Gastroesophageal sphincter (tissue), 4 donors: ENCODE results near the gene PTCRA. TPM values are rescaled to one million over a fixed set of nuclear protein-coding genes. Genes with fewer than 3 reads are reported as not detected.
"Not testable (repeated sequence)": the region's sequence is repeated elsewhere in the genome, so short reads cannot be mapped to it uniquely, and the experiment has no call there.

Experiments used
- ATAC-seq: fragments of 150-250 bp; one replicate; pipeline ENCODE4 v1.9.1; 2016; ENCODE audit warnings: mild to moderate bottlenecking, moderate library complexity
- H3K27ac ChIP-seq, 4 donors: fragments of 200-600 bp; sonication (generic) in 3 of 4; 1 replicate in 3 of 4; 2 replicates in 1 of 4; pipeline ENCODE4 v1.5.1; 2016 to 2019
- H3K27me3 ChIP-seq: fragments of 200-600 bp; sonication (generic); one replicate; pipeline ENCODE4 v1.5.1; 2019
- H3K36me3 ChIP-seq, 2 donors: fragments of 200-600 bp; sonication (generic); one replicate each; pipeline ENCODE4 v1.5.1; 2019; ENCODE audit warnings: control low read depth in 1 of 2
- H3K4me1 ChIP-seq, 3 donors: fragments of 200-600 bp; sonication (generic); 1 replicate in 2 of 3; 2 replicates in 1 of 3; pipeline ENCODE4 v1.5.1; 2016 to 2019; ENCODE audit warnings: control low read depth in 2 of 3
- H3K4me3 ChIP-seq, 2 donors: fragments of 200-600 bp; sonication (generic); one replicate each; pipeline ENCODE4 v1.5.1; 2019; ENCODE audit warnings: mild to moderate bottlenecking in 1 of 2, moderate library complexity in 1 of 2
- H3K9me3 ChIP-seq, 3 donors: fragments of 200-600 bp; sonication (generic); one replicate each; pipeline ENCODE4 v1.5.1; 2017 to 2019; ENCODE audit warnings: control low read depth in 2 of 3
- EP300 ChIP-seq: sonication (generic); formaldehyde crosslinking; IDR thresholded peaks from one replicate; pipeline ENCODE4 v1.6.1; 2017; ENCODE audit warnings: antibody characterized with exemption, mild to moderate bottlenecking
- POLR2A ChIP-seq, 2 donors: fragments of 450-650 bp; IDR thresholded peaks; one replicate each; pipeline ENCODE4 v1.6.1; 2017; ENCODE audit warnings: antibody characterized with exemption in 2 of 2, mild to moderate bottlenecking in 2 of 2, moderate library complexity in 1 of 2
- POLR2AphosphoS5 ChIP-seq: sonication (generic); formaldehyde crosslinking; IDR thresholded peaks from one replicate; pipeline ENCODE4 v1.6.1; 2017; ENCODE audit warnings: antibody characterized with exemption
- WGBS, 2 donors: methylation state at CpG; one replicate each; pipeline ENCODE4 v1.1.5; 2018; ENCODE audit warnings: low coverage in 1 of 2; 5-methylcytosine and 5-hydroxymethylcytosine counted together
- total RNA-seq, 4 donors: library from RNA; depleted of rRNA; stranded (reverse); fragments of >200 nt; gene quantifications; one replicate each; pipeline ENCODE4 v1.1.0, GENCODE V29; 2016
- TF ChIP-seq, protein P1 (sequence below), 4 experiments: fragments of 200-600 bp in 2 of 4; fragments of 450-650 bp in 2 of 4; sonication (generic) in 1 of 4; IDR thresholded peaks; one replicate each; pipeline ENCODE4 v1.5.1; 2017 to 2019; ENCODE audit warnings: antibody characterized with exemption in 4 of 4, mild to moderate bottlenecking in 2 of 4, moderate library complexity in 2 of 4

PTCRA gene
- total RNA-seq, 4 donors from 2014 or later, result not detected

DNA sequence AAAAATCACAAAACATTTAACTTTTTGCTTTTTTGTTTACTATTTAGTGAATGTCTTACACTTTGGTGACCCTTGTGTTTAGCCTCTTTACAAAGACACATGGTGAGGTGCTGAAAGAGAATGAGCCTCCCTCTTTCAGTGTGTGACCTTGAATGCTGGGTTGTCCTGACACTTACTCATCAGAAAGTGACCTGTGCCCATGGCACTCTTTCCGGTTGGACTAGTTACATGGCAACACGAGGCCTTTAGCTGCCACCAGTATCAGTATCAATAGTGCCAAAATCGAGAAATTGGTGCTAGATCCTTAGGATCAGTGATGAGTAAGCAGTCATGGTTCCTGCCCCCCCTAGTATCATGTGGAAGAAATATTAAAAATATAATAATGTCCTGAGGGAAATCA, 38.2 kb upstream of the PTCRA start:
- Histone ChIP-seq H3K36me3 (peaks cover 0 to 12% of the 10 kb centered on the region in 2 donors), H3K4me3 (no peak overlapping the region), H3K9me3 (no peaks in the 10 kb centered on the region), H3K4me1 (peaks cover 0 to 41% (median 10%) of the 10 kb centered on the region in 3 donors), H3K27me3 (no peaks in the 10 kb centered on the region), H3K27ac (peak overlapping the region in 1 of 4 donors; percentile 25)
- ATAC-seq, result no peak
- TF ChIP-seq, protein P1, sequence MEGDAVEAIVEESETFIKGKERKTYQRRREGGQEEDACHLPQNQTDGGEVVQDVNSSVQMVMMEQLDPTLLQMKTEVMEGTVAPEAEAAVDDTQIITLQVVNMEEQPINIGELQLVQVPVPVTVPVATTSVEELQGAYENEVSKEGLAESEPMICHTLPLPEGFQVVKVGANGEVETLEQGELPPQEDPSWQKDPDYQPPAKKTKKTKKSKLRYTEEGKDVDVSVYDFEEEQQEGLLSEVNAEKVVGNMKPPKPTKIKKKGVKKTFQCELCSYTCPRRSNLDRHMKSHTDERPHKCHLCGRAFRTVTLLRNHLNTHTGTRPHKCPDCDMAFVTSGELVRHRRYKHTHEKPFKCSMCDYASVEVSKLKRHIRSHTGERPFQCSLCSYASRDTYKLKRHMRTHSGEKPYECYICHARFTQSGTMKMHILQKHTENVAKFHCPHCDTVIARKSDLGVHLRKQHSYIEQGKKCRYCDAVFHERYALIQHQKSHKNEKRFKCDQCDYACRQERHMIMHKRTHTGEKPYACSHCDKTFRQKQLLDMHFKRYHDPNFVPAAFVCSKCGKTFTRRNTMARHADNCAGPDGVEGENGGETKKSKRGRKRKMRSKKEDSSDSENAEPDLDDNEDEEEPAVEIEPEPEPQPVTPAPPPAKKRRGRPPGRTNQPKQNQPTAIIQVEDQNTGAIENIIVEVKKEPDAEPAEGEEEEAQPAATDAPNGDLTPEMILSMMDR (IDR thresholded peaks at IDR 0.05), result no peak
- TF ChIP-seq EP300, result no peak
- TF ChIP-seq POLR2A (IDR thresholded peaks at IDR 0.05), result no peak
- no peak for TF ChIP-seq POLR2AphosphoS5
- WGBS, 2 donors, result 61 to 71% methylated on average over 3 of the region's 3 CpGs

GRCh38 chr6:42879372-42880239, 36.2 kb upstream of the PTCRA start, which contains the start of gene RPL7L1:
RPL7L1 (plus strand) TSS chr6:42879616; CDS start chr6:42879911, 295 bp downstream.
- 0% methylated on average over 15 to 19 of the region's 41 CpGs for WGBS, 2 donors
- peak; percentile 37 to 51 for TF ChIP-seq POLR2A (IDR thresholded peaks at IDR 0.05)
- TF ChIP-seq, protein P1 (IDR thresholded peaks at IDR 0.05), result peak in 2 of 4 experiments; percentile 55 to 61
- no peak for TF ChIP-seq EP300
- TF ChIP-seq POLR2AphosphoS5, result peak; percentile 81
- Histone ChIP-seq H3K36me3 (peaks cover 6 to 32% of the 10 kb centered on the region in 2 donors), H3K27me3 (no peaks in the 10 kb centered on the region), H3K9me3 (no peaks in the 10 kb centered on the region), H3K27ac (peak within 1 kb of the TSS; percentile 88 to 99 (median 94)), H3K4me1 (peaks cover 0 to 48% (median 10%) of the 10 kb centered on the region in 3 donors), H3K4me3 (peak within 1 kb of the TSS; percentile 64 to 68)
- peak; percentile 95 for ATAC-seq

DNA sequence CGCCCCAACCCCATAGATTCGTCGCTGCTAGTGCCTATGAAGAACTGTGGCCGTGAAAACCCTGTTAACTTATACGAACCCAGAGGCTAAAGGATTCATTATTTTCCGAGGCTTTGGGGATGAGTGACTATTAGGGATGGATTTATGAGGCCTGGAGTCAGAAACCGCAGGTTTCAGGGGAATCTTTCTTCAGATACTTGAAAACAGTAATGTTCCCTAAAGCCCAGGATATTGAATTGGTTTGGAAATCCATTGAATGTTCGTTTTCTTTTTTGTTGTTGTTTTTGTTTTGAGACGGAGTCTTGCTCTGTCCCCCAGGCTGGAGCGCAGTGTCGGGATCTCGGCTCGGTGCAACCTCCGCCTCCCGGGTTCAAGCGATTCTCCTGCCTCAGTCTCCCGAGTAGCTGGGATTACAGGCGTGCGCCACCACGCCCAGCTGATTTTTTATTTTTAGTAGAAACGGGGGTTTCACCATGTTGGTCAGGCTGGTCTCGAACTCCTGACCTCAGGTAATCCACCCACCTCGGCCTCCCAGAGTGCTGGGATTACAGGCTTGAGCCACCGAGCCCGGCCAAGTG, 35.5 kb upstream of the PTCRA start:
- Histone ChIP-seq H3K27ac (peak overlapping the region; percentile 88 to 99 (median 94)), H3K4me3 (peak overlapping the region; percentile 64 to 68), H3K4me1 (peaks cover 0 to 48% (median 10%) of the 10 kb centered on the region in 3 donors), H3K36me3 (peaks cover 6 to 39% of the 10 kb centered on the region in 2 donors)
- H3K9me3 ChIP-seq, H3K27me3 ChIP-seq, ATAC-seq: not testable (repeated sequence)
- 15 to 17% methylated on average over 16 to 25 of the region's 25 CpGs for WGBS, 2 donors

- not testable (repeated sequence) for H3K9me3 ChIP-seq, H3K27me3 ChIP-seq, ATAC-seq
- Histone ChIP-seq H3K27ac (peak overlapping the region in 3 of 4 donors; percentile 88 to 94 (median 94)), H3K4me3 (peak overlapping the region in 1 of 2 donors; percentile 64), H3K36me3 (peaks cover 6 to 44% of the 10 kb centered on the region in 2 donors), H3K4me1 (peaks cover 0 to 48% (median 10%) of the 10 kb centered on the region in 3 donors)
- 65 to 89% methylated on average over 3 to 7 of the region's 12 CpGs for WGBS, 2 donors
These were observed 35.0 kb upstream of the PTCRA start for GRCh38 chr6:42880871-42881270.

- Histone ChIP-seq H3K4me1 (peaks cover 0 to 36% (median 12%) of the 10 kb centered on the region in 3 donors), H3K4me3 (no peak overlapping the region), H3K9me3 (no peaks in the 10 kb centered on the region), H3K27ac (no peak overlapping the region), H3K27me3 (no peaks in the 10 kb centered on the region), H3K36me3 (peaks cover 6 to 77% of the 10 kb centered on the region in 2 donors)
- TF ChIP-seq, protein P1 (IDR thresholded peaks at IDR 0.05), result no peak
- TF ChIP-seq EP300 (no peak), POLR2A (IDR thresholded peaks at IDR 0.05) (no peak), POLR2AphosphoS5 (no peak)
- 50 to 71% methylated on average over 3 to 4 of the region's 4 CpGs for WGBS, 2 donors
- no peak for ATAC-seq
These were observed 30.2 kb upstream of the PTCRA start for GRCh38 chr6:42885702-42886101.

GRCh38 chr6:42888201-42888600, 27.7 kb upstream of the PTCRA start:
- not testable (repeated sequence) for H3K9me3 ChIP-seq, H3K27ac ChIP-seq, H3K4me3 ChIP-seq, ATAC-seq, H3K27me3 ChIP-seq
- Histone ChIP-seq H3K4me1 (peaks cover 0 to 19% (median 4%) of the 10 kb centered on the region in 3 donors), H3K36me3 (peaks cover 6 to 60% of the 10 kb centered on the region in 2 donors)
- 84 to 100% methylated on average over 2 to 3 of the region's 4 CpGs for WGBS, 2 donors
